ENCODE measurements around the gene PLEKHG4B.
"Not testable (repeated sequence)": the region's sequence is repeated elsewhere in the genome, so short reads cannot be mapped to it uniquely, and the experiment has no call there.

Gene PLEKHG4B

GRCh38 chr5:51500-51823 is 40.5 kb upstream of the PLEKHG4B start:
- Mint-ChIP-seq H3K4me3 (no peak overlapping the region), H3K27me3 (ENCODE audit: low read depth) (peaks cover 79% of the 10 kb centered on the region), H3K4me1 (no peaks in the 10 kb centered on the region), H3K36me3 (ENCODE audit: low read depth) (no peaks in the 10 kb centered on the region), H3K27ac (no peak overlapping the region), H3K9me3 (peaks cover 4% of the 10 kb centered on the region)
- TF ChIP-seq CTCF (IDR thresholded peaks at IDR 0.05; ENCODE audit: unreplicated experiment in 3 of 3): no peak

GRCh38 chr5:53381-54174 is 38.4 kb upstream of the PLEKHG4B start:
- Mint-ChIP-seq H3K27ac (no peak overlapping the region), H3K4me3 (peak overlapping the region; percentile 52 to 64 (median 54)), H3K9me3 (peaks cover 8% of the 10 kb centered on the region), H3K4me1 (no peaks in the 10 kb centered on the region), H3K27me3 (ENCODE audit: low read depth) (peaks cover 76% of the 10 kb centered on the region), H3K36me3 (ENCODE audit: low read depth) (no peaks in the 10 kb centered on the region)
- no peak for TF ChIP-seq CTCF (IDR thresholded peaks at IDR 0.05; ENCODE audit: unreplicated experiment in 3 of 3)

GRCh38 chr5:54175-54730 is 37.7 kb upstream of the PLEKHG4B start:
- H3K4me1 Mint-ChIP-seq: no peaks in the 10 kb centered on the region
- no peak overlapping the region for H3K27ac Mint-ChIP-seq
- peak overlapping the region; percentile 54 to 69 (median 64) for H3K4me3 Mint-ChIP-seq
- H3K36me3 Mint-ChIP-seq (ENCODE audit: low read depth): no peaks in the 10 kb centered on the region
- H3K27me3 Mint-ChIP-seq (ENCODE audit: low read depth): peaks cover 73% of the 10 kb centered on the region
- H3K9me3 Mint-ChIP-seq: peaks cover 9% of the 10 kb centered on the region
- TF ChIP-seq CTCF (IDR thresholded peaks at IDR 0.05; ENCODE audit: unreplicated experiment in 3 of 3): no peak

GRCh38 chr5:54876-55569 is 36.9 kb upstream of the PLEKHG4B start:
- no peak for TF ChIP-seq CTCF (IDR thresholded peaks at IDR 0.05; ENCODE audit: unreplicated experiment in 3 of 3)
- Mint-ChIP-seq H3K4me3 (peak overlapping the region; percentile 37 to 69 (median 64)), H3K27ac (no peak overlapping the region), H3K27me3 (ENCODE audit: low read depth) (peaks cover 74% of the 10 kb centered on the region), H3K9me3 (peaks cover 15% of the 10 kb centered on the region), H3K36me3 (ENCODE audit: low read depth) (no peaks in the 10 kb centered on the region), H3K4me1 (no peaks in the 10 kb centered on the region)

- Mint-ChIP-seq H3K4me1 (no peaks in the 10 kb centered on the region), H3K27me3 (ENCODE audit: low read depth) (peaks cover 67% of the 10 kb centered on the region), H3K27ac (no peak overlapping the region), H3K9me3 (peaks cover 11% of the 10 kb centered on the region), H3K36me3 (ENCODE audit: low read depth) (no peaks in the 10 kb centered on the region), H3K4me3 (peak overlapping the region in 2 of 3 experiments; percentile 5 to 47)
- no peak for TF ChIP-seq CTCF (IDR thresholded peaks at IDR 0.05; ENCODE audit: unreplicated experiment in 3 of 3)
These were observed 35.2 kb upstream of the PLEKHG4B start for GRCh38 chr5:56561-57290.

GRCh38 chr5:60250-60649 is 31.7 kb upstream of the PLEKHG4B start:
- H3K36me3 Mint-ChIP-seq (ENCODE audit: low read depth); H3K27ac Mint-ChIP-seq; H3K4me3 Mint-ChIP-seq; H3K4me1 Mint-ChIP-seq: not testable (repeated sequence)
- peaks cover 44% of the 10 kb centered on the region for H3K27me3 Mint-ChIP-seq (ENCODE audit: low read depth)
- H3K9me3 Mint-ChIP-seq: peaks cover 11% of the 10 kb centered on the region
